ENCODE data around the gene RAD51B.

GRCh38 chr14:68018598-68018997, 199.0 kb downstream of the RAD51B start:
- TF ChIP-seq CTCF (conservative IDR thresholded peaks at IDR 0.05; ENCODE audit: low read depth, low read length) (no peak), EZH2 (IDR thresholded peaks at IDR 0.05; ENCODE audit: borderline replicate concordance, low read depth, low read length, poor library complexity, severe bottlenecking) (no peak)

All from A673 (cell line).